ENCODE measurements around the gene PTPRF. TPM values are rescaled to one million over a fixed set of nuclear protein-coding genes. Genes with fewer than 3 reads are reported as not detected.

Gene PTPRF
- total RNA-seq, 1 donor from 2014 or later, result 66.7 TPM

GRCh38 chr1:43588592-43588991 lies 57.9 kb downstream of the PTPRF start:
- DNase-seq (ENCODE audit: low spot score), result no peak
- TF ChIP-seq, protein P1, sequence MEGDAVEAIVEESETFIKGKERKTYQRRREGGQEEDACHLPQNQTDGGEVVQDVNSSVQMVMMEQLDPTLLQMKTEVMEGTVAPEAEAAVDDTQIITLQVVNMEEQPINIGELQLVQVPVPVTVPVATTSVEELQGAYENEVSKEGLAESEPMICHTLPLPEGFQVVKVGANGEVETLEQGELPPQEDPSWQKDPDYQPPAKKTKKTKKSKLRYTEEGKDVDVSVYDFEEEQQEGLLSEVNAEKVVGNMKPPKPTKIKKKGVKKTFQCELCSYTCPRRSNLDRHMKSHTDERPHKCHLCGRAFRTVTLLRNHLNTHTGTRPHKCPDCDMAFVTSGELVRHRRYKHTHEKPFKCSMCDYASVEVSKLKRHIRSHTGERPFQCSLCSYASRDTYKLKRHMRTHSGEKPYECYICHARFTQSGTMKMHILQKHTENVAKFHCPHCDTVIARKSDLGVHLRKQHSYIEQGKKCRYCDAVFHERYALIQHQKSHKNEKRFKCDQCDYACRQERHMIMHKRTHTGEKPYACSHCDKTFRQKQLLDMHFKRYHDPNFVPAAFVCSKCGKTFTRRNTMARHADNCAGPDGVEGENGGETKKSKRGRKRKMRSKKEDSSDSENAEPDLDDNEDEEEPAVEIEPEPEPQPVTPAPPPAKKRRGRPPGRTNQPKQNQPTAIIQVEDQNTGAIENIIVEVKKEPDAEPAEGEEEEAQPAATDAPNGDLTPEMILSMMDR (IDR thresholded peaks at IDR 0.05), result no peak
- no peaks in the 10 kb centered on the region for H3K27me3 Mint-ChIP-seq (ENCODE audit: low read depth)
- no peaks in the 10 kb centered on the region for H3K9me3 Mint-ChIP-seq (ENCODE audit: low read depth)
- peaks cover 13% of the 10 kb centered on the region for H3K4me1 Mint-ChIP-seq (ENCODE audit: low read depth)
- peaks cover 6% of the 10 kb centered on the region for H3K36me3 Mint-ChIP-seq (ENCODE audit: low read depth)
- no peak overlapping the region for H3K27ac Mint-ChIP-seq (ENCODE audit: unreplicated experiment)
- no peak overlapping the region for H3K4me3 Mint-ChIP-seq (ENCODE audit: unreplicated experiment)

DNA sequence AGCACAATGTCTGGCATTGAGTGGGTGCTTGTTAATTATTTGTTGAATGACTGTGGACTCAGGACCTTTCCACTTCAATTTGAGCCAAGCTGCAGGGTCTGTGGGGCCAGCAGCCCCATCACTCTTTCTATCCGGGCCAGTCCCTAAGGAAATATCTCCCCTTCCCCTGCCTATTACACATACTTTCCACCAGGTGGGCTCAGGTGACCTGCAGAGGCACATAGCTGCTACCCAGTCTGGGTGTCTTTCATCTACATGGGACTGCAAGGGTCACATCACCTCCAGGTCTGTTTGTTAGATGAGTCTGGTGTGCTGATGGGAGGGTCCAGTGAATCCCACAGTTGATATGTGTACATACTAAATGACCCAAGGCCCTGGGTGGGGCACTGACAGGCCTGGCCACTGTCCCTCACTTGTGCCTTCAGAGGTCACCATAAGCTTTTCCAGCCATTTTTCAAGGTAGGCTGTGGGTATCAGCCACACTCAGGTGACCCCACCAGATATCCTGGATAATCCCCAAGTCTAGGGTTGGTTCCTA lies 59.8 kb downstream of the PTPRF start:
- H3K9me3 Mint-ChIP-seq (ENCODE audit: low read depth), result no peaks in the 10 kb centered on the region
- TF ChIP-seq, protein P1 (IDR thresholded peaks at IDR 0.05), result peak; percentile 43
- peaks cover 13% of the 10 kb centered on the region for H3K4me1 Mint-ChIP-seq (ENCODE audit: low read depth)
- H3K36me3 Mint-ChIP-seq (ENCODE audit: low read depth), result peaks cover 8% of the 10 kb centered on the region
- no peak overlapping the region for H3K27ac Mint-ChIP-seq (ENCODE audit: unreplicated experiment)
- H3K27me3 Mint-ChIP-seq (ENCODE audit: low read depth), result no peaks in the 10 kb centered on the region
- no peak for DNase-seq (ENCODE audit: low spot score)
- H3K4me3 Mint-ChIP-seq (ENCODE audit: unreplicated experiment), result no peak overlapping the region

DNA sequence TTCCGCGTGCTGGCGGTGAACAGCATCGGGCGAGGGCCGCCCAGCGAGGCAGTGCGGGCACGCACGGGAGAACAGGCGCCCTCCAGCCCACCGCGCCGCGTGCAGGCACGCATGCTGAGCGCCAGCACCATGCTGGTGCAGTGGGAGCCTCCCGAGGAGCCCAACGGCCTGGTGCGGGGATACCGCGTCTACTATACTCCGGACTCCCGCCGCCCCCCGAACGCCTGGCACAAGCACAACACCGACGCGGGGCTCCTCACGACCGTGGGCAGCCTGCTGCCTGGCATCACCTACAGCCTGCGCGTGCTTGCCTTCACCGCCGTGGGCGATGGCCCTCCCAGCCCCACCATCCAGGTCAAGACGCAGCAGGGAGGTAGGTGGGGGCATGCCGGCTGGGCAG lies 60.5 kb downstream of the PTPRF start:
- H3K4me1 Mint-ChIP-seq (ENCODE audit: low read depth), result peaks cover 13% of the 10 kb centered on the region
- H3K4me3 Mint-ChIP-seq (ENCODE audit: unreplicated experiment), result no peak overlapping the region
- no peaks in the 10 kb centered on the region for H3K9me3 Mint-ChIP-seq (ENCODE audit: low read depth)
- no peak overlapping the region for H3K27ac Mint-ChIP-seq (ENCODE audit: unreplicated experiment)
- no peak for DNase-seq (ENCODE audit: low spot score)
- TF ChIP-seq, protein P1 (IDR thresholded peaks at IDR 0.05), result no peak
- H3K27me3 Mint-ChIP-seq (ENCODE audit: low read depth), result no peaks in the 10 kb centered on the region
- peaks cover 8% of the 10 kb centered on the region for H3K36me3 Mint-ChIP-seq (ENCODE audit: low read depth)

GRCh38 chr1:43592051-43592665 lies 61.5 kb downstream of the PTPRF start:
- Mint-ChIP-seq H3K4me1 (ENCODE audit: low read depth) (peaks cover 9% of the 10 kb centered on the region), H3K27me3 (ENCODE audit: low read depth) (no peaks in the 10 kb centered on the region), H3K27ac (ENCODE audit: unreplicated experiment) (no peak overlapping the region), H3K36me3 (ENCODE audit: low read depth) (peaks cover 8% of the 10 kb centered on the region), H3K4me3 (ENCODE audit: unreplicated experiment) (no peak overlapping the region), H3K9me3 (ENCODE audit: low read depth) (no peaks in the 10 kb centered on the region)
- TF ChIP-seq, protein P1 (IDR thresholded peaks at IDR 0.05), result no peak
- DNase-seq (ENCODE audit: low spot score), result no peak

DNA sequence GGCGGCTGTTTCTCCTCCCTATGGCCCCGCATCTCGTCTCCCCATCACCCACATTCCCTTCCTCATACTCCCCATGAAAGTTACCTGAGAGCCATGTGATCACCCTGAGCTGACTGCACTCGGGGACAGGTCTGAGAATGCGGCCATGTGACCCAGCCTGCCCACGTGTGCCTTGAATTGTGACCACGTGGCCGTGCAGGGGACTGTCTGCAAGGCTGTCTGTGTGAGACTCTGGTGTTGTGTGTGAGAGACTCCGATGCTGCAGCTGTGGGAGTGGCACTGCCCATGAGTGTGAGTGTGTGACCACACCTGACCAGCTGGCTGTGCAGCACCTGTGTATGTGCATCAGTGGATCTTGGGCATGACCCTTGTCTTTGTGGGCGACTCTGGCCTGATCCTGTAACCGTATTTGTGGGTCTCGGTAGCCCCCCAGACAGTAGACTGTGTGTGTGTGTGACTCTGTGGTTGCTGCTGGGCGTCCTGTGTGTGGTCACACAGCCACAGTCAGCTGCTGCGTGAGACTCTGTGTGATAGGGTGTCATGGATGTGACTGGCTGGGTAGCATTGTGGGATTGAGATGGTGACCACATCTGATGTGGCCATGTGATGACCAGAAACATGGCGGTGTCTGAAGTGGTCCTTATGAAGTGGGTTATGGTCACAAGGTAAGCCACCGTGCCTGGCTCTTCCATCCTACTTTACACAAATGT lies 62.4 kb downstream of the PTPRF start:
- no peaks in the 10 kb centered on the region for H3K4me1 Mint-ChIP-seq (ENCODE audit: low read depth)
- H3K4me3 Mint-ChIP-seq (ENCODE audit: unreplicated experiment), result no peak overlapping the region
- DNase-seq (ENCODE audit: low spot score), result no peak
- no peak overlapping the region for H3K27ac Mint-ChIP-seq (ENCODE audit: unreplicated experiment)
- TF ChIP-seq, protein P1 (IDR thresholded peaks at IDR 0.05), result no peak
- no peaks in the 10 kb centered on the region for H3K27me3 Mint-ChIP-seq (ENCODE audit: low read depth)
- H3K36me3 Mint-ChIP-seq (ENCODE audit: low read depth), result peaks cover 8% of the 10 kb centered on the region
- H3K9me3 Mint-ChIP-seq (ENCODE audit: low read depth), result no peaks in the 10 kb centered on the region
